Activated T-cell treated with anti-CD3 and anti-CD28 coated beads, Interleukin-2, amount 50 U/mL, for 4 hours (primary cell): ENCODE results near the gene ASB9. TPM values are rescaled to one million over a fixed set of nuclear protein-coding genes. Genes with fewer than 3 reads are reported as not detected.
A peak's percentile ranks its signal among the peaks of the same experiment; 100 is the strongest.
"Not testable (repeated sequence)": the region's sequence is repeated elsewhere in the genome, so short reads cannot be mapped to it uniquely, and the experiment has no call there.

ENCODE experiments used
- ATAC-seq, 2 donors: fragments of 200-7000 bp; cut with Tn5 transposase; one replicate each; pipeline ENCODE4 v1.10.0; 2021
- DNase-seq: peaks from one replicate; pipeline ENCODE4 v3.0.0-alpha.2; 2020
- H3K27me3 Mint-ChIP-seq: one replicate; pipeline ENCODE4 v1.8.0; 2021; ENCODE audit warnings: low read depth, mixed read lengths
- H3K36me3 Mint-ChIP-seq: one replicate; pipeline ENCODE4 v1.8.0; 2022; ENCODE audit warnings: mixed read lengths; ENCODE audit not compliant: insufficient read depth
- H3K4me1 Mint-ChIP-seq: one replicate; pipeline ENCODE4 v1.8.0; 2021; ENCODE audit warnings: low read depth, mixed read lengths
- H3K4me3 Mint-ChIP-seq: one replicate; pipeline ENCODE4 v1.8.0; 2021; ENCODE audit warnings: mild to moderate bottlenecking, moderate library complexity, mixed read lengths
- H3K9me3 Mint-ChIP-seq: one replicate; pipeline ENCODE4 v1.8.0; 2021; ENCODE audit warnings: mixed read lengths
- total RNA-seq, 3 donors: library from RNA; stranded (reverse); gene quantifications; one replicate each; pipeline ENCODE4 v1.2.1, GENCODE V29; 2021

Gene ASB9
- total RNA-seq, 3 donors from 2014 or later: 0.27 TPM; not detected in 2

GRCh38 chrX:15217161-15217560 is 52.7 kb downstream of the ASB9 start:
- H3K4me1 Mint-ChIP-seq: no peaks in the 10 kb centered on the region
- peaks cover 2% of the 10 kb centered on the region for H3K27me3 Mint-ChIP-seq
- H3K36me3 Mint-ChIP-seq: peaks cover 2% of the 10 kb centered on the region
- H3K4me3 Mint-ChIP-seq: no peak overlapping the region
- DNase-seq (no peak), ATAC-seq (no peak)
- no peaks in the 10 kb centered on the region for H3K9me3 Mint-ChIP-seq

- DNase-seq (no peak), ATAC-seq (no peak)
- H3K36me3 Mint-ChIP-seq: peaks cover 2% of the 10 kb centered on the region
- peaks cover 2% of the 10 kb centered on the region for H3K27me3 Mint-ChIP-seq
- H3K4me3 Mint-ChIP-seq: no peak overlapping the region
- H3K9me3 Mint-ChIP-seq: no peaks in the 10 kb centered on the region
- H3K4me1 Mint-ChIP-seq: no peaks in the 10 kb centered on the region
Measured at GRCh38 chrX:15216280-15216679, 53.6 kb downstream of the ASB9 start.

- Mint-ChIP-seq H3K36me3 (no peaks in the 10 kb centered on the region), H3K4me3 (no peak overlapping the region), H3K9me3 (no peaks in the 10 kb centered on the region), H3K27me3 (peaks cover 2% of the 10 kb centered on the region), H3K4me1 (no peaks in the 10 kb centered on the region)
- ATAC-seq (no peak), DNase-seq (no peak)
Measured at GRCh38 chrX:15215366-15215765, 54.5 kb downstream of the ASB9 start.

DNA sequence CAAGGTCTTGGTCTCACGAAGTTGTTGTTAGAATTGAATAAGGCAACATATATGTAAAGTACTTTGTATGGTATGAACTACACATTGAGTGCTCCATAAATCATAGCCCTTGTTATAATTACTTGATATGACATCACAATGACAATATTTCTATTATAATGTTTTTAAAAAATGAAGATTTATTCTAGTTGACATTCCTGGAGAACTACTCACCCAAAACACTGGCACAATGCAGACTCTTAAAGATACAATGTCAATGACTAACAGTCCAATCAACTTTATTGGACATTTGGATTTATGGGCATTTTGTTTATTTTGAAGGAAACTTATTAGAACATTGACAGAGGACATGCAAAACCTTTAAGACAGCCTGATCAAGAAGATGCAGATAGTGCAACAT is 55.3 kb downstream of the ASB9 start:
- peaks cover 2% of the 10 kb centered on the region for H3K27me3 Mint-ChIP-seq
- H3K4me1 Mint-ChIP-seq: no peaks in the 10 kb centered on the region
- DNase-seq (no peak), ATAC-seq (no peak)
- no peaks in the 10 kb centered on the region for H3K36me3 Mint-ChIP-seq
- no peak overlapping the region for H3K4me3 Mint-ChIP-seq
- H3K9me3 Mint-ChIP-seq: no peaks in the 10 kb centered on the region

- no peak for ATAC-seq
- no peak overlapping the region for H3K4me3 Mint-ChIP-seq
- H3K4me1 Mint-ChIP-seq: peaks cover 24% of the 10 kb centered on the region
- no peak for DNase-seq
- no peaks in the 10 kb centered on the region for H3K36me3 Mint-ChIP-seq
- no peaks in the 10 kb centered on the region for H3K9me3 Mint-ChIP-seq
- peaks cover 2% of the 10 kb centered on the region for H3K27me3 Mint-ChIP-seq
Measured at GRCh38 chrX:15209096-15209495, 60.8 kb downstream of the ASB9 start.

DNA sequence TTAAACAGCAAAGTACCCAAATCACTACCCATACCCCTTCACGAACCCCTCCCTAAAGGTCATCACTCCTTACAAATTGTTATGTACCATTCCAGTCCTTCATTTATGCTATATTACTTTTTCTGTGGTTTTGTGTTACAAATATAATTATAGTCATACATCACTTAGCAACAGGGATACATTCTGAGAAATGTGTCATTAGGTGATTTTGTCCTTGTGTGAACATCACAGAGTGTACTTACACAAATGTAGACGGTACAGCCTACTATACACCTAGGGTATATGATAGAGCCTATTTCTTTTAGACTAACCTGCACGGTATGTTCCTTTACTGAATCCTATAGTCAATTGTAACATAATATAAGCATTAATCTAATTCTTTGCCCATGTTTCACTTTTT is 61.9 kb downstream of the ASB9 start:
- Mint-ChIP-seq H3K4me1 (peaks cover 35% of the 10 kb centered on the region), H3K27me3 (no peaks in the 10 kb centered on the region), H3K36me3 (no peaks in the 10 kb centered on the region), H3K4me3 (no peak overlapping the region), H3K9me3 (no peaks in the 10 kb centered on the region)
- no peak for DNase-seq
- ATAC-seq: peak in 1 of 2 donors; percentile 24

DNA sequence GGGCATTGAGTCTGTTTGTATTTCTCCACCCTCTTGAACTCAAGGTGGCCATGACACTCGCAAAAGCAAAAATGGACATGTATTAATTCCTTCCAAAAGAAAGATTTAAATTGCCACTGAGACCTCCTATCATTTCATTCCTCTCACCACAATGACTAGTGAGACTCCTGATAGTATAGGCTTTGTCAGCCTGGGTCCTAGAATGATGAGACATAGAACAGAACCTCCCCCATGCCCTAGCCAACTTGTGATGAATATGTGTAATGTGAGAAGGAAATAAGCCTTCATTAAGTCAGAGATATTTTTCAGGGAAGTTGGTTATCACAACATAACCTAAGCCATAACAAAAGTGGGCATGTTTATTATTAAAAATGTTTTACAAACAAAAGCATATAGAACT is 62.5 kb downstream of the ASB9 start:
- H3K9me3 Mint-ChIP-seq: no peaks in the 10 kb centered on the region
- H3K4me1 Mint-ChIP-seq: peaks cover 41% of the 10 kb centered on the region
- no peak overlapping the region for H3K4me3 Mint-ChIP-seq
- H3K27me3 Mint-ChIP-seq: no peaks in the 10 kb centered on the region
- ATAC-seq (peak; percentile 36 to 53), DNase-seq (no peak)
- H3K36me3 Mint-ChIP-seq: no peaks in the 10 kb centered on the region

- H3K27me3 Mint-ChIP-seq: no peaks in the 10 kb centered on the region
- DNase-seq: no peak
- H3K4me1 Mint-ChIP-seq: peaks cover 46% of the 10 kb centered on the region
- H3K9me3 Mint-ChIP-seq: no peaks in the 10 kb centered on the region
- H3K36me3 Mint-ChIP-seq: no peaks in the 10 kb centered on the region
- no peak for ATAC-seq
- H3K4me3 Mint-ChIP-seq: no peak overlapping the region
Measured at GRCh38 chrX:15206306-15206705, 63.6 kb downstream of the ASB9 start.

- Mint-ChIP-seq H3K9me3 (no peaks in the 10 kb centered on the region), H3K4me3 (no peak overlapping the region), H3K4me1 (peaks cover 47% of the 10 kb centered on the region), H3K27me3 (no peaks in the 10 kb centered on the region), H3K36me3 (no peaks in the 10 kb centered on the region)
- DNase-seq (no peak), ATAC-seq (peak; percentile 73 to 81)
Measured at GRCh38 chrX:15204130-15204751, 65.6 kb downstream of the ASB9 start.

- no peaks in the 10 kb centered on the region for H3K9me3 Mint-ChIP-seq
- no peaks in the 10 kb centered on the region for H3K36me3 Mint-ChIP-seq
- H3K4me3 Mint-ChIP-seq: no peak overlapping the region
- ATAC-seq: no peak
- H3K27me3 Mint-ChIP-seq: no peaks in the 10 kb centered on the region
- DNase-seq: no peak
- peaks cover 51% of the 10 kb centered on the region for H3K4me1 Mint-ChIP-seq
Measured at GRCh38 chrX:15203694-15204093, 66.2 kb downstream of the ASB9 start.

DNA sequence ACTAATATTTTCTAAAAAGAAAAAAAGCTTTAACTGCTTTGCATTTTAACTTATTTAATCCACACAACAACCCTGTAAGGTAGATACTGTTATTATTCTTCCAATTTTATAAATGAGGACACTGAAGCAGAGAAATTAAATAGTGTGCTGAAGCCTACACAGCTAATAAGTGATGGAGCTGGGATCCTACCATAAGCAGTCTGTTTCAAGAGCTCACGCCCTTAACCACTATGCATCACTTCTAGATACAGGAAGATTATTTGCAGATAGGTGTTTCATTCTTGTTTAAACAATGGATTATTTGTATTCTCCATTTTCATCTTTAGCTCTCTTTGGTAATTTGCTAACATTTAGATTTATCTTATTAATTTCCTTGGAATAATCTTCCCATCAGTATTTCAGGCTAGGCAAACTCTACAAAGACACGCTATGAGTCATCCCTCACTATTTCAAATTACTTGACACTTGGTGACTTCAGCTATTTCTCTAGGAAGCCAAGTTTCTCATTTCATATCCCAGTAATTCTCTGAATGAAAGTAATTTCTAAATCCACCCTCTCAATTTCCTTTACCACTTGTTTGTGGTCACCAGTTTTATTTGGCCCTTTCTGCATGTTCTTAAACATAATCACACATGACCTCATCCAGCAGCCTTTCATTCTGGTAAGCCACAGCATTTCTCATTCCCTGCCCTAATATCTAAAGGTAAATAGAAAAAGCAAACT is 67.3 kb downstream of the ASB9 start:
- no peaks in the 10 kb centered on the region for H3K36me3 Mint-ChIP-seq
- no peak overlapping the region for H3K4me3 Mint-ChIP-seq
- DNase-seq (no peak), ATAC-seq (peak; percentile 49 to 50)
- H3K4me1 Mint-ChIP-seq: peaks cover 47% of the 10 kb centered on the region
- no peaks in the 10 kb centered on the region for H3K9me3 Mint-ChIP-seq
- no peaks in the 10 kb centered on the region for H3K27me3 Mint-ChIP-seq

DNA sequence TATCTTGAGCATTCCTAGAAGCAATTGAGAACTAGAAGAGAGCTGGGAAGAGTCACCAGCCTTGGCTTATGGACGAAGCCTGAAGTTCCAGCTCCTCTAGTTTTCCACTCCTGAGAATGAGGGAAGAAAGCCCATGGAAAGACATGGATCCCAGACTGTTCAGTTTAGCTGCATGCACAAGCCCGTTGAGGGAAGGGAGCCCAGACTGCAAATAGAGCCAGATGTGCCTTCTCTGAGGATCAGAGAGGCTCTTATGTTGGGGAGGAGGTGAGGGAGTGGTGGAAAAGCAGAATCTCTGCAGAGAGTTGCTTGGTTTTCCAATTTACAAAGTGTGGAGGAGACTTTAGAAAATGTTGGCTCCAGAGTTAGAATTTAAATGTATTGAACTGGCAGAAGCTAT is 69.0 kb downstream of the ASB9 start:
- Mint-ChIP-seq H3K4me1 (peaks cover 37% of the 10 kb centered on the region), H3K27me3 (no peaks in the 10 kb centered on the region), H3K36me3 (no peaks in the 10 kb centered on the region), H3K4me3 (no peak overlapping the region), H3K9me3 (no peaks in the 10 kb centered on the region)
- DNase-seq (no peak), ATAC-seq (no peak)

- peaks cover 23% of the 10 kb centered on the region for H3K4me1 Mint-ChIP-seq
- not testable (repeated sequence) for H3K9me3 Mint-ChIP-seq, H3K36me3 Mint-ChIP-seq, DNase-seq, H3K27me3 Mint-ChIP-seq, H3K4me3 Mint-ChIP-seq
- ATAC-seq: peak in 1 of 2 donors; percentile 40
Measured at GRCh38 chrX:15198608-15199202, 71.2 kb downstream of the ASB9 start.

GRCh38 chrX:15194146-15194545 is 75.7 kb downstream of the ASB9 start:
- ATAC-seq (no peak), DNase-seq (no peak)
- Mint-ChIP-seq H3K27me3 (no peaks in the 10 kb centered on the region), H3K36me3 (no peaks in the 10 kb centered on the region), H3K4me1 (peaks cover 3% of the 10 kb centered on the region), H3K4me3 (no peak overlapping the region), H3K9me3 (no peaks in the 10 kb centered on the region)
